ENCODE measurements around the gene RAPGEF5.

Gene RAPGEF5

DNA sequence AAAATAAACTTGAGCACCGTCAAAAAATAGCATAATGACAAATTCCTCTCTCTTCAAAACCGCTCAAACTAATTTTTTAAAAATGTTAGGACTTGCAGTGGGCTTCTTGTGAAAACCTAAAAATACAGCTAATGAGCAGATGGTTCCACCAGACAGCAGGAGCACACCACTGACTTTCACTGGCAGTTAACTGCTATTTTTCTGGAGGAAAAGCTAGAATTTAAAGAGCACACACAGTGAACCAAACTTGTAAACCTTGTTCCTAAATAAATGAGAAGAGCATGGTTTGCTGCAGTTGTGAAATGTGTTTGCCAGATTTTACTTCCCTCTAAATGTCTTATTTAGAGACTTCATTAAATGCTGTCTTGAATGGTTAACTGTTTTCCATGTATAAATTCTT, 143.9 kb downstream of the RAPGEF5 start:
- no peak for DNase-seq

- no peak for DNase-seq
Observed at GRCh38 chr7:22210967-22211366, 146.0 kb downstream of the RAPGEF5 start.

DNA sequence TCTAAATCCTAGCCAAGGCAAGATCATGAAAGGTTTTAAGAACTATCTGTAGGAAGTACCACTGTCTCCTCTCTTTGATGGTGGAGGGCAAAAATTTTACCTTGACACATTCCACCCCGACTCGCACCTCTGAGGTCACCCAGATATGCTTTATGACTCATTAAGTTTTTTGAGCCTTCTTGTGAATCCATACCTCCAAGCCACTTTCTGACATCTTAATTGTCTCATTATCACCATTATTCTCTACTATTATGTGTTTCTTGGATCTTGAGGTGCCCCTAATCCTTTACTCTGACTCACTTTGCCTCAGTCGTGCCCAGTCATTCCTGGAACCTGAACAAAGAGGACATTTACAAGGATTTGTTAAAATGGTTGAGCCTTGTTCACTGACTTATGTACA, 146.6 kb downstream of the RAPGEF5 start:
- DNase-seq, result no peak

- no peak for DNase-seq
Observed at GRCh38 chr7:22208799-22209198, 148.2 kb downstream of the RAPGEF5 start.

GRCh38 chr7:22207724-22208225, 149.2 kb downstream of the RAPGEF5 start:
- no peak for DNase-seq

GRCh38 chr7:22205631-22206030, 151.3 kb downstream of the RAPGEF5 start:
- no peak for DNase-seq

DNA sequence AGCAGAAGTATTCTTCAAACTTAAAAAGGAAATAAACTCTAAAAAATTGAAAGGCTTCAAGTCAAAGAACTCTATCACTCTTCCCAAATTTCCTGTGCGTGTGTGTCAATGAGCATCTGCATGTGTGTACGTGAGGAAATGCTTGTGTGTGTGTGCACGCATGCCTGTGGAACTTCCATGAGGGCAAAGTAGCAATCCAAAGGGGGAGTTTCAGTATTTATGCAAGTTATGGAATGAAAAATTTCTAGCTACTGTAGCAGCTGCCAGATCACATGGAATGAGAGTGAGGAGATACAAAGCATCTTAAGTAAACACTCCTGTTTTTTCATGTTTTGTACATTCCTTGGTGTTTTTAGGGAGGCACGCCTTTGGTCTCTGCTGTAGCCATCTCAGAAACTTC, 152.6 kb downstream of the RAPGEF5 start:
- DNase-seq, result no peak

GRCh38 chr7:22202141-22202540, 154.8 kb downstream of the RAPGEF5 start:
- no peak for DNase-seq

DNA sequence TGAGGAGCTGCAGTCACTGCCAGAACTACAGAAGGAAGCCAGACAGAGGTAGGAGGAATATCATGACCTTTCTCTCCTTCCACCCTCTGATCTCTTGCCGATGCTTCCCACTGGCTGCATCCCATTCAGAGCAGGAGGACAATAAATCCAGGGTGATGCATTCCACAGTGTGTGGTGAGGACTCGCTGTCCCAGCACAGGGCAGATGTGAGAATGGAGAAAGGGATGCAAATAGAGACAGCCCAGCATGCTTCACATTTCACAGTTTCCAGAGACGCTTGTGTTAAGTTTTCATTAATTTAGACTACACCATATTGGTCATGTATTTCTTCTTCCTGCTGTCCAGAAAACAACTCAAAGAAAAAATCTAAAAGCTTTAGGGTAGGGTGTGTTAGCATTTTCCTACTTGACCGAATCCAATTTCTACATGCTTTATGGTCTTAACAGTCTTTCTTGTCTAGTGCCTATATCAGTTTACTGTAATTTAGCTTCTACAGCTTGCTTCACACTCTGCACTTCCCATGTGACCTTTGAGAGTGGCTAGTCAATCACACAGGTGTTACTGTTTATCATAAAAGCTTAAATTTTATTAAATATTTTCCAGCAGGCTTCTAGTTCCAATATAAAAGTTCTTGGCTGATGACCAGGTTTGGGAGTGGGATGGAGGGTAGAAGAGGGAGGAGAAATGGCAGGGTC, 155.6 kb downstream of the RAPGEF5 start:
- DNase-seq, result no peak

- DNase-seq, result no peak
Observed at GRCh38 chr7:22200777-22201176, 156.2 kb downstream of the RAPGEF5 start.

DNA sequence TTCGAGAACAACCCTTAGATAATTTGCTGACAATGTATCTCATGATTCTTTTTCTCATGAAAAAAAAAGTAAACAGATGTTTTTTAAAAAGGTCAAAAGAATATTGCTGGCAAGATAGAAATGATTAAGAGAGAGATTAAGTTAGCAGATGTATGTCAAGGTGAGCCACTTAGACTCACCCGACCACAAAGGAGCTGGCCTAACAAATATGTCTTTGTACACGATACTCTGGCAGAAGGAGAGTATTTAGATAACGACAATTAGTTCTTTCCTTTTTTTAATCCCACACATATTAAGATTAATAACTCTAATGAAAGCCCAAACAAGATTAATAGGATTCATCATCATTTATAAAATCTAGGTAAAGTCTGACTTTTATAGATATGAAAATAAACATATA, 156.7 kb downstream of the RAPGEF5 start:
- no peak for DNase-seq

- no peak for DNase-seq
Observed at GRCh38 chr7:22197376-22197775, 159.6 kb downstream of the RAPGEF5 start.

DNA sequence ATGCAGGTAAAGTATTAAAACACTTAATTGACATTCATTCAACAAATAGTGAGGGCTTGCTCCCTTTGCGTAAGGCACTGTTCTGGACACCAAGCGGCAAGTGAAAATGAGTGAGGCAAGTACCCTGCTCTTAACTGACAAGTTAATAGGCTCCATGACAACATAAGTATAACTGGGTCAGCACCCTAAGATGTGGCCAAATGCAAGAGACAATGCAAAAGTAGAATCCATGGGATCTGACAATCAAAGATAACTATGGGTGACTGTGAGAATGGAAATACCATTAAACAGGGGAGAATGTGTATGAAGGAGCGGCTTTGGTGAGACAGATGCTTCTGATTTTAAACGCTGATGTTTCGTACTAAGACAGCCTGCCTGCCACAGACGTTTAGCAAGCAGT, 160.5 kb downstream of the RAPGEF5 start:
- no peak for DNase-seq

GRCh38 chr7:22195397-22196172, 161.4 kb downstream of the RAPGEF5 start:
- DNase-seq, result no peak

GRCh38 chr7:22194658-22195273, 162.2 kb downstream of the RAPGEF5 start:
- DNase-seq, result no peak

DNA sequence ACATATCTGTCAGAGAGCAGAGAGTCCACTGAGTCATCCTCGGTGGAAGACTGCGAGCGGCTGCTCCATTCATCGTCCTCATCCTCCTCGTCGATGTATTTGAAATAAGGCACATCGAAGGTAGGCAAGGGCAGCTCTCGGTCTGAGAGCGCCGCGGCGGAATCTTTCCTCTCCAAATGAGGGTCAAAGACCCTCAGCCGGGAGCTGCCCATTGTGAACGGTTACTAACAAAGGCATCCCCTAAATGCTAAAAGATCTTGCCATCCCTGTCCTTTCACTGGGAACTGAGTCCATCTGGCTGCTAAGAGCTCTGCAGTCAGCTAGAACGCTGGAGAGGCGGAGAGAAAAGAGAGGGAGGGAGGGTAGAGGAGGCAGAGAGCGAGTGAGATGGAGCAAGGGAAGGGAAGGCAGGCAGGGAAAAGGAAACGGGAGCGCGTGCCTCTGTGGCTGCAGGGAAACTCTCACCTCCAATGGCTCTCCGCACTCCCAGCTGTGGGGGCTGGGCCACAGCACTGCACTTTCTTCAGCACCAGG, 163.4 kb downstream of the RAPGEF5 start:
- DNase-seq, result peak; percentile 23

DNA sequence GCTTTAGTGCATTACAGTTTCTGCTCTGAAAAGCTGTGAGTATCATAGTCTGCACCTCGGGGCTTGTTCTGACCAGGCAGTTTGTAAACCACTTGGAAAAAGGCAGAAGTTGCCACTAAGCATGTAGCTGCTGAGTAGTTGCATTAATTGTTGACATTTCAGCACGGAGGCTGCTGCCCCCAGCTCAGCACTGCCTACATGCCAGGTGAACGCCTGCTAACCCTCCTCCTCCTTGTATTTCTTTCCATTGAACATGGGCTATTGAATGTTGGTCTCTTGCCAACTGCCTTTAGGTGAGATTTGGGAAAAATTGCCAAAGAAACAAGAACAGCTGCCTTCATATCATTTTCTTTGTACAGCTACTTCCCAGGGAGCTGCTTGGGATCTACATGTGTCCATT, 164.2 kb downstream of the RAPGEF5 start:
- no peak for DNase-seq

DNA sequence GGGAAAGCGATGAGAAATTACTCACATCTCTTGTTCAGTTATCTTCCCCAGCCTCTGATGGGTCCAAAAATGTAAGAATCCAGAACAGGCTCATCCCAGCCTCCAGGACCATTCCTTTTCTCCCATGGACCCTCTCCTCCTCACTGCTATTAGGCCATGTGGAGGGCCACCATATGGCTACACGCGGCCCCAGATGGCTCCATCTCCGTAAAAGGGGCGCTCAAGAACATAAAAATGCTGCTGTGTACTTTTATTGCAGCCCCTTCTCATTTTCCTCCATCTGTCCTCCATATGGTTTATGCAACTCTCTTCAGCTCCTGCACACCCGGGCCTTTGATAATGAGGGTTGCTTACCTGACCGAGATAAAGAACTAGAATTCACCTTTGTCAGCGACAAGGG, 166.2 kb downstream of the RAPGEF5 start:
- DNase-seq, result no peak

GRCh38 chr7:22189741-22190140, 167.2 kb downstream of the RAPGEF5 start:
- DNase-seq, result no peak

DNA sequence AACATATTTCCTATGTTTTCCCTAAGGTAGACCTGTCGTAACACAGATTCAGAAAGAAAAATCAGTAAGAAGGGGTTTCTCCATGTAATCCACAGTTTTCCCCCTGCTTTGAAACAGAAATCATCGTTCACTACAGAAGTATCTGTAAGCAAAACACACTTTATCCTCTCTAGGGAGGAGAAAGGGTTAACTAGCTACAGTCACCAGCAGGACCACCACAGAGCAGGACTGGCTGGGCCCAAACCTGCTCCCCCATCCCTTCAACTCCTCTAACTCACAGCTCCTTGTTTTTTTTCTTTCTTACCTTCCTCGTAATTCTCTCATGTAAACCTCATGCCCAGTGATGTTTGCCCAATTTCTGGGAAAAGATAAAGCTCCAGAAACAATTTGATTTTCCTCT, 167.7 kb downstream of the RAPGEF5 start:
- no peak for DNase-seq

DNA sequence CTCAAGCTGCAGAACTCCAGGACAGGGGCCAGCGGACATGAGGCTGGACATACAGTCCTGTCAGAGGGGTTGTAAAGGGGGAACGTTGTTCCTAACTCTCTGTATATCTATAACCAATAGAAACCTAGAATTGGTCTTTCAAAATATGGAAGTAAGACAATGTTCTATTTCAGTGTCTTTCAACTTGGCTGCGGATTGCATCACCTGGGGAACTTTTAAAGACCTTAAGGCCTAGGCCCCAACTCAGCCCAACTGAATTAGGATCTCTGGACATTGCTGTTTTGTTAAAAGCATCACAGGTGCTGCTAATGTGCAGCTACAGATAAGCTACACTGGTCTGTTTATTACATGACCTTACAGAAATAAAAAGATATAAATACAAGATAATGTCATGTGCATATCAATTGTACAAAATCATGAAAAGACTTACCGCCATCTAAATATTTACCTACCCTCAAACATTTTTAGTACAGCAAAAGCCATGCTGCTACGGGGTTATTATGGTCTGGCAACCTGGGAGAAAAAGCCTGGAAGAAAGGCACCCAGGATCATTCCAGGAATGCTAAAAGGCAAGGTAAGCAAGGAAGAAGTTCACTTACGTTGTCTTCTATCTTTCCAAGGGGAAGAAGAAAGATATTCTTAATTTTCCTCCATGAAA, 169.1 kb downstream of the RAPGEF5 start:
- no peak for DNase-seq

GRCh38 chr7:22185559-22185958, 171.4 kb downstream of the RAPGEF5 start:
- DNase-seq, result no peak

GRCh38 chr7:22184549-22185199, 172.3 kb downstream of the RAPGEF5 start:
- DNase-seq, result no peak

Measured in fibroblast of upper back skin (primary cell).